IMR-90 (cell line): ENCODE measurements around the gene TSGA10IP. TPM values are rescaled to one million over a fixed set of nuclear protein-coding genes. Genes with fewer than 3 reads are reported as not detected.

Experiments used
- CEBPB ChIP-seq: IDR thresholded peaks from 2 replicates; pipeline ENCODE4 v1.6.1; 2012; ENCODE audit warnings: low read depth, low read length, improper control_type of control experiment
- RAD21 ChIP-seq: IDR thresholded peaks from 2 replicates; pipeline ENCODE4 v1.6.1; 2012; ENCODE audit warnings: low read length, improper control_type of control experiment
- polyA plus RNA-seq, 3 experiments: library from polyadenylated mRNA; depleted of rRNA; stranded (reverse); fragments of >200 nt; gene quantifications; 2 replicates each; pipeline ENCODE4 v1.2.3, GENCODE V29; 2012; ENCODE audit warnings: low replicate concordance in 1 of 3
- total RNA-seq: library from RNA; depleted of rRNA; stranded (reverse); fragments of >200 nt; gene quantifications from 2 replicates; pipeline ENCODE4 v1.2.3, GENCODE V29; 2012
- TF ChIP-seq, protein P1 (sequence below): fragments of 150-350 bp; IDR thresholded peaks from 2 replicates; pipeline ENCODE4 v1.6.1; 2017; ENCODE audit warnings: mild to moderate bottlenecking, antibody characterized with exemption, low read length, low read depth

Gene TSGA10IP
- total and polyA plus RNA-seq, 2 of the 4 experiments (the other 2 are of a cell fraction), result 0.21 TPM; not detected in 1

DNA sequence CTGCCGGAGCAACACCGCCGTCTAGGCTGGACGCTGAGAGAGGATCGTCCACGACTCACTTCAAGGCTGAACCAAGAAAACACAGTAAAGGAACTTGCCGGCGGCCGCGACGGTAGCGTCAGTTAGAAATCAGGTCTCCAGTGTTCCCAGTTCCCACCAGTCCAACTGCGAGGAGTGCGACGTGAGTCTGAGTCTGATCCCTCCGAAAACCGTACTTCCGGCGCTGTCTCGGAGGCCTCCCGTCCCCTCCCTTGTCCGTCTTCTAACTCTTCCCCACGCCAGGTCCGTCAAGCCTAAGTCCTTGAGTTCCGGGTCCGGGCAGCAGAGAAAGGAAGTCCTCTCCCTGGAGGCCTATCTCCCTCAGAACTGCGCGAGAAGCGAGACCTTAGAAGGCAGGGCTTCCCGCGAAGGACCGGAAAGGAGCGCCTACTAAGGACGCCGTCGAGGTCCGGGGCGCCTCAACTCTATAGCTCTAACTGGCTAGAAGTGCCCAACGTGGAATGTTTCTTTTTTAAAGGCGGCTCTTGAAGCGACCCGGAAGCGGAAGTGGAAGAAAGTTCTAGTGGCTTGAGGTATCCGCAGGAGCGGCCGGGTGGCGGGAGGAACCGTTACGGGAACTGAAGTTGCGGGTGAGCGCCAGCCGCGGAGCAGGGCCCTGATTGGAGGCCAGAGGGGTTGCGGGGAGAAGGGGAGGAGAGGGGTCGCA lies 56.8 kb downstream of the TSGA10IP start, which contains the start of the genes BANF1 and EIF1AD (continued):
- TF ChIP-seq, protein P1, sequence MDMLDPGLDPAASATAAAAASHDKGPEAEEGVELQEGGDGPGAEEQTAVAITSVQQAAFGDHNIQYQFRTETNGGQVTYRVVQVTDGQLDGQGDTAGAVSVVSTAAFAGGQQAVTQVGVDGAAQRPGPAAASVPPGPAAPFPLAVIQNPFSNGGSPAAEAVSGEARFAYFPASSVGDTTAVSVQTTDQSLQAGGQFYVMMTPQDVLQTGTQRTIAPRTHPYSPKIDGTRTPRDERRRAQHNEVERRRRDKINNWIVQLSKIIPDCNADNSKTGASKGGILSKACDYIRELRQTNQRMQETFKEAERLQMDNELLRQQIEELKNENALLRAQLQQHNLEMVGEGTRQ, result 0 out of 2 replicates have a peak, but pooled peaks have one; percentile 8
- TF ChIP-seq CEBPB, result no peak
- TF ChIP-seq RAD21, result no peak; the same call in 1 of the 2 replicates
